Stomach smooth muscle (tissue), 2 donors: ENCODE results near the gene PLAA.

Source experiments
- H3K27ac ChIP-seq: one replicate; pipeline ENCODE4 v1.7.0; 2013; ENCODE audit warnings: mild to moderate bottlenecking, low read length, inconsistent platforms
- H3K27me3 ChIP-seq, 2 donors: one replicate each; pipeline ENCODE4 v1.7.0; 2013; ENCODE audit warnings: low read length in 2 of 2; ENCODE audit not compliant: insufficient read depth in 2 of 2, control insufficient read depth in 1 of 2
- H3K36me3 ChIP-seq, 2 donors: one replicate each; pipeline ENCODE4 v1.7.0; 2013; ENCODE audit warnings: low read length in 2 of 2; ENCODE audit not compliant: control insufficient read depth in 2 of 2, insufficient read depth in 2 of 2
- H3K4me1 ChIP-seq: one replicate; pipeline ENCODE4 v1.7.0; 2013; ENCODE audit warnings: low read length; ENCODE audit not compliant: control insufficient read depth, insufficient read depth
- H3K4me3 ChIP-seq, 2 donors: one replicate each; pipeline ENCODE4 v1.7.0; 2013; ENCODE audit warnings: low read length in 2 of 2
- H3K9ac ChIP-seq, 2 donors: one replicate each; pipeline ENCODE4 v1.7.0; 2013; ENCODE audit warnings: low read length in 2 of 2, mild to moderate bottlenecking in 1 of 2
- H3K9me3 ChIP-seq, 2 donors: one replicate each; pipeline ENCODE4 v1.7.0; 2013; ENCODE audit warnings: low read length in 2 of 2; ENCODE audit not compliant: control insufficient read depth in 2 of 2
- donor health status: healthy.
- donor health status: Pancreatic carcinoma.

PLAA gene

GRCh38 chr9:26935847-26936246 is 11.2 kb downstream of the PLAA start:
- H3K4me1 ChIP-seq, result no peaks in the 10 kb centered on the region
- H3K27ac ChIP-seq, result no peak overlapping the region
- H3K9me3 ChIP-seq, result peaks cover 0 to 4% of the 10 kb centered on the region in 2 donors
- no peaks in the 10 kb centered on the region for H3K27me3 ChIP-seq
- H3K4me3 ChIP-seq, result no peak overlapping the region
- H3K36me3 ChIP-seq, result no peaks in the 10 kb centered on the region
- no peak overlapping the region for H3K9ac ChIP-seq

- Histone ChIP-seq H3K9me3 (no peaks in the 10 kb centered on the region), H3K36me3 (peaks cover 17 to 26% of the 10 kb centered on the region in 2 donors), H3K9ac (no peak overlapping the region), H3K4me3 (no peak overlapping the region), H3K4me1 (no peaks in the 10 kb centered on the region), H3K27me3 (no peaks in the 10 kb centered on the region), H3K27ac (no peak overlapping the region)
These were observed 18.0 kb downstream of the PLAA start for GRCh38 chr9:26928902-26929495.

- Histone ChIP-seq H3K9ac (no peak overlapping the region), H3K36me3 (peaks cover 30 to 56% of the 10 kb centered on the region in 2 donors), H3K27me3 (no peaks in the 10 kb centered on the region), H3K4me3 (no peak overlapping the region), H3K27ac (no peak overlapping the region), H3K4me1 (no peaks in the 10 kb centered on the region), H3K9me3 (no peaks in the 10 kb centered on the region)
These were observed 21.4 kb downstream of the PLAA start for GRCh38 chr9:26925609-26926008.

GRCh38 chr9:26919698-26920097 is 27.3 kb downstream of the PLAA start:
- Histone ChIP-seq H3K4me3 (no peak overlapping the region), H3K4me1 (no peaks in the 10 kb centered on the region), H3K9me3 (no peaks in the 10 kb centered on the region), H3K27ac (no peak overlapping the region), H3K9ac (no peak overlapping the region), H3K27me3 (no peaks in the 10 kb centered on the region), H3K36me3 (peaks cover 38 to 56% of the 10 kb centered on the region in 2 donors)

GRCh38 chr9:26913138-26913668 is 33.8 kb downstream of the PLAA start:
- Histone ChIP-seq H3K9me3 (no peaks in the 10 kb centered on the region), H3K36me3 (peaks cover 17% of the 10 kb centered on the region in 2 donors), H3K27me3 (no peaks in the 10 kb centered on the region), H3K4me1 (no peaks in the 10 kb centered on the region), H3K27ac (no peak overlapping the region), H3K9ac (no peak overlapping the region), H3K4me3 (no peak overlapping the region)

DNA sequence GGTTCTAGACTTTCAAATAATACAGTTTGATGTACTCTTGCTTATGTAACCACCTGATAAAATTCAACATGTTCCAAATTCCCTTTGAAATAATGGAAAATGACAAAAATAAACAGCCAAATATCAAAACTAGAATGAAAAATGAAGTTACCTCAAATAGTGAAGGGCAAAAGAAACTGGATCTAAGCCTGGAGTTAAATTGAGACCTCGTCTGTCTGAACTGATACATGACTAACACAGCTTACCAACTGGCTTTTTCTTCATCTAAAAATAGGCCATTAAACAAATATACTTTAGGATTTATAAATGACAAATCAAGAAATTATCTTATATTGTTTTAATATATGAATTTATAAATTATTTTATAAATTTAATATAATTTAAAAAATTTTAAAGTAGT is 42.4 kb downstream of the PLAA start:
- Histone ChIP-seq H3K36me3 (peaks cover 5 to 8% of the 10 kb centered on the region in 2 donors), H3K27ac (no peak overlapping the region), H3K4me3 (no peak overlapping the region)

GRCh38 chr9:26904070-26904469 is 43.0 kb downstream of the PLAA start:
- Histone ChIP-seq H3K36me3 (peaks cover 5 to 8% of the 10 kb centered on the region in 2 donors), H3K9ac (no peak overlapping the region), H3K27ac (no peak overlapping the region), H3K9me3 (no peaks in the 10 kb centered on the region), H3K4me1 (no peaks in the 10 kb centered on the region), H3K4me3 (no peak overlapping the region), H3K27me3 (no peaks in the 10 kb centered on the region)

More for the DNA sequence above, 42.4 kb downstream of the PLAA start:
- no peaks in the 10 kb centered on the region for H3K4me1 ChIP-seq
- H3K27me3 ChIP-seq, result no peaks in the 10 kb centered on the region
- H3K9ac ChIP-seq, result no peak overlapping the region
- no peaks in the 10 kb centered on the region for H3K9me3 ChIP-seq

- H3K27me3 ChIP-seq, result no peaks in the 10 kb centered on the region
- peaks cover 5% of the 10 kb centered on the region for H3K4me1 ChIP-seq
- peaks cover 0 to 6% of the 10 kb centered on the region in 2 donors for H3K9me3 ChIP-seq
- no peaks in the 10 kb centered on the region for H3K36me3 ChIP-seq
- peak overlapping the region; percentile 96 to 99 for H3K9ac ChIP-seq
- H3K27ac ChIP-seq, result peak overlapping the region; percentile 95
- H3K4me3 ChIP-seq, result peak overlapping the region; percentile 98
These were observed 53.9 kb downstream of the PLAA start for GRCh38 chr9:26893030-26893676.

DNA sequence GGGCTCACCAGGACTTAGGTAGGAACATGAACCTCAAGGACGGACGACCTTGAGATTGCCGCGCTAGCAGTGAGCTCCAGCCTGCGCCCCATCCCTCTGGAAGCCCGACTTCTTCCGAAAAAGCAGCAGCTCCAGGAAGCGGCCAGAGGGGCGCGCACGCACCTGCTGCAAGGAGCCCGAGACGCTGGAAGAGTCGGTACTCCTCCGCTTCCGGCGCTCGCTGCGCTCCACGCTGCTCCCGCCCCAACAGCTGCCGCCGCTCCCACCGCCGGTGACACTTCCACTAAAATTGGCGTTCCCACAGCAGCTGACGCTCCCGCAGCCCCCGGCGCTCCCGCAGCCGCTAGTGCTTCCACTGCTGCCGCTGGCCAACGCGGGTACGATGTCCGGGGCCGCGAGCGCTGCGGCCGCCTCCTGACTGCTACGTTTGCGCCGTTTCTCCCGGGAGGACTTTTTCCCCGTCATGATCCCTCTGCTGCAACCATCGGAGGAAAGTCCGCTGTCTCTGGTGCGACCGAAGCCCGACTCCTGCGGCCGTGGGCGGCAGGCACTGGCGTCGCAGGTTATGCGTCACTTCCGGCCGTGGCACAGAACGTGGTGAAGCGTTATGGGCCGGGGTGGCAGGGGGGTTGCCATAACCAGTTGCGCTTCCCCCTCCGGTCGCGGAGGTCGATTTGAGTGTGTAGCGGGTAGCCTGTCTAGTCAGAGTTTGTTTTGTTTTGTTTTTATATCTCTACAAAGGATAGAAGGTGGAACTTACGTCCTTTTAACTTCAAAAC is 54.6 kb downstream of the PLAA start, which contains the start of gene CAAP1:
Gene CAAP1, minus strand, starts transcription at position 552 of the 779 bp plus-strand sequence. Its CDS starts 87 bp downstream, at position 465.
- Histone ChIP-seq H3K4me1 (peaks cover 5% of the 10 kb centered on the region), H3K9ac (peak within 1 kb of the TSS; percentile 96 to 99), H3K36me3 (no peaks in the 10 kb centered on the region), H3K27ac (peak within 1 kb of the TSS; percentile 95), H3K27me3 (no peaks in the 10 kb centered on the region), H3K4me3 (peak within 1 kb of the TSS; percentile 98), H3K9me3 (peaks cover 0 to 6% of the 10 kb centered on the region in 2 donors)

DNA sequence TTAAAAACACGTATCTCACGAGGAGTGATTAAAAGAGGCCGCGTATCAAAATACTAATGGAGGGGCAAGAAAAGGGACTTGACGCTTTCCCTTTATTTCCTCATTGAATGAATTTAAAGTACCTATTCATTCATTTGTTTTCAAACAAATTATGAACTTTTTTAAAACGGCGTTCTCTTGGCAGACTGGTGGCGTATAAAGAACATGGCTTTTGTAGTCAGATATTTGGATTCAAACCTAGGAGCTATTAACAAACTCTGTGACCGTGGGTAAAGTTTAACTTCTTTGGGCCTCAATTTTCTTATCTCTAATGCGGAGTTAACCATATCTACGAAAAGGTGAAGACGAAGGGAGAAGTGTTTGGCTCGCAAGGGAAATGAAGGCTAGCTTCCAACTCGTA is 55.3 kb downstream of the PLAA start:
- Histone ChIP-seq H3K9me3 (peaks cover 0 to 6% of the 10 kb centered on the region in 2 donors), H3K4me1 (peaks cover 5% of the 10 kb centered on the region), H3K9ac (peak overlapping the region; percentile 96 to 99), H3K27me3 (no peaks in the 10 kb centered on the region), H3K36me3 (no peaks in the 10 kb centered on the region), H3K27ac (peak overlapping the region; percentile 95), H3K4me3 (peak overlapping the region; percentile 98)
